Measurements from ENCODE around the gene TMEM106C.
"Not testable (repeated sequence)": the region's sequence is repeated elsewhere in the genome, so short reads cannot be mapped to it uniquely, and the experiment has no call there.

Gene TMEM106C

GRCh38 chr12:47955059-47955458, 8.3 kb upstream of the TMEM106C start:
- no peak overlapping the region for H2BK120ac ChIP-seq (ENCODE audit: low read depth, low read length)
- H2BK15ac ChIP-seq (ENCODE audit: low read length): no peak overlapping the region
- H3K27me3 ChIP-seq (ENCODE audit: control insufficient read depth in 3 of 3, insufficient read depth in 3 of 3, low read depth in 1 of 3, low read length in 3 of 3): peaks cover 0 to 27% (median 0%) of the 10 kb centered on the region in 3 experiments
- no peak overlapping the region for H4K8ac ChIP-seq (ENCODE audit: low read depth, low read length)
- no peak overlapping the region for H3K23ac ChIP-seq (ENCODE audit: low read depth, low read length, poor library complexity)
- no CpG with 5 or more reads among the region's 3 CpGs for WGBS, 2 donors (ENCODE audit: extremely low coverage in 2 of 2, insufficient read length in 2 of 2, insufficient replicate concordance in 1 of 2)
- peaks cover 0 to 3% of the 10 kb centered on the region in 2 donors for H3K4me1 ChIP-seq (ENCODE audit: control insufficient read depth in 2 of 2, insufficient read depth in 1 of 2, low read depth in 1 of 2, low read length in 2 of 2)
- no peak overlapping the region for H3K4me2 ChIP-seq (ENCODE audit: insufficient read depth, low read length, poor library complexity, severe bottlenecking)
- no peaks in the 10 kb centered on the region for H3K79me1 ChIP-seq (ENCODE audit: low read depth, low read length)
- no peak overlapping the region for H2BK12ac ChIP-seq (ENCODE audit: low read length)
- H3K9me3 ChIP-seq (replicated peaks in 1 of 2; ENCODE audit: control insufficient read depth in 2 of 2, insufficient read depth in 1 of 2, low read depth in 1 of 2, low read length in 2 of 2): peaks cover 4 to 7% of the 10 kb centered on the region in 2 donors
- no peak overlapping the region for H3K4me3 ChIP-seq (ENCODE audit: low read length in 2 of 2)
- no peak overlapping the region for H2BK5ac ChIP-seq (ENCODE audit: low read length)
- H3K36me3 ChIP-seq (replicated peaks in 1 of 2; ENCODE audit: control insufficient read depth in 2 of 2, insufficient read depth in 2 of 2, low read length in 2 of 2): no peaks in the 10 kb centered on the region
- H4K91ac ChIP-seq (ENCODE audit: low read depth, low read length, poor library complexity): no peak overlapping the region
- no peak overlapping the region for H3K18ac ChIP-seq (ENCODE audit: low read length)
- no peak overlapping the region for H3K4ac ChIP-seq (ENCODE audit: low read length)
- H2AFZ ChIP-seq (ENCODE audit: low read length): no peak overlapping the region
- no peak overlapping the region for H2AK5ac ChIP-seq (ENCODE audit: low read depth, low read length)
- H3K27ac ChIP-seq (replicated peaks; ENCODE audit: low read length): no peak overlapping the region
- H3K9ac ChIP-seq (ENCODE audit: low read depth, low read length, poor library complexity): no peak overlapping the region
- H3K14ac ChIP-seq (ENCODE audit: low read length): no peak overlapping the region
- no peak for DNase-seq (ENCODE audit: low spot score)

DNA sequence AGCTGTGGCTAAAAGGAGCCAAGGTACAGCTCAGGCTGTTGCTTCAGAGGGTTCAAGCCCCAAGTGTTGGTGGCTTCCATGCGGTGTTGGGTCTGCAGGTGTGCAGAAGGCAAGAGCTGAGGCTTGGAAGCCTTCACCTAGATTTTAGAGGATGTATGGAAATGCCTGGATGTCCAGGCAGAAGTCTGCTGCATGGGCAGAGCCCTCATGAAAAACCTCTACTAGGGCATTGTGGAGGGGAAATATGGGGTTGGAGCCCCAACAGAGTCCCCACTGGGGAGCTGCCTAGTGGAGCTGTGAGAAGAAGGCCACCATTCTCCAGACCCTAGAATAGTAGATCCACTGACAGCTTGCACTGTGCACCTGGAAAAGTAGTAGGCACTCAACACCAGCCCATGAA, 5.7 kb upstream of the TMEM106C start:
- not testable (repeated sequence) for H3K4me1 ChIP-seq (ENCODE audit: control insufficient read depth in 2 of 2, insufficient read depth in 1 of 2, low read depth in 1 of 2, low read length in 2 of 2); H2AFZ ChIP-seq (ENCODE audit: low read length); H2BK120ac ChIP-seq (ENCODE audit: low read depth, low read length); H3K9ac ChIP-seq (ENCODE audit: low read depth, low read length, poor library complexity); H3K27ac ChIP-seq (replicated peaks; ENCODE audit: low read length); H3K4me3 ChIP-seq (ENCODE audit: low read length in 2 of 2); DNase-seq (ENCODE audit: low spot score); H3K36me3 ChIP-seq (replicated peaks in 1 of 2; ENCODE audit: control insufficient read depth in 2 of 2, insufficient read depth in 2 of 2, low read length in 2 of 2); H3K4ac ChIP-seq (ENCODE audit: low read length); H4K91ac ChIP-seq (ENCODE audit: low read depth, low read length, poor library complexity); H3K9me3 ChIP-seq (replicated peaks in 1 of 2; ENCODE audit: control insufficient read depth in 2 of 2, insufficient read depth in 1 of 2, low read depth in 1 of 2, low read length in 2 of 2); H2BK5ac ChIP-seq (ENCODE audit: low read length); H3K18ac ChIP-seq (ENCODE audit: low read length); H2AK5ac ChIP-seq (ENCODE audit: low read depth, low read length); H3K4me2 ChIP-seq (ENCODE audit: insufficient read depth, low read length, poor library complexity, severe bottlenecking); H3K14ac ChIP-seq (ENCODE audit: low read length); H2BK15ac ChIP-seq (ENCODE audit: low read length); H4K8ac ChIP-seq (ENCODE audit: low read depth, low read length); H2BK12ac ChIP-seq (ENCODE audit: low read length); H3K23ac ChIP-seq (ENCODE audit: low read depth, low read length, poor library complexity); H3K79me1 ChIP-seq (ENCODE audit: low read depth, low read length)
- no CpG with 5 or more reads among the region's 1 CpG for WGBS, 2 donors (ENCODE audit: extremely low coverage in 2 of 2, insufficient read length in 2 of 2, insufficient replicate concordance in 1 of 2)
- peaks cover 0 to 30% (median 3%) of the 10 kb centered on the region in 3 experiments for H3K27me3 ChIP-seq (ENCODE audit: control insufficient read depth in 3 of 3, insufficient read depth in 3 of 3, low read depth in 1 of 3, low read length in 3 of 3)

DNA sequence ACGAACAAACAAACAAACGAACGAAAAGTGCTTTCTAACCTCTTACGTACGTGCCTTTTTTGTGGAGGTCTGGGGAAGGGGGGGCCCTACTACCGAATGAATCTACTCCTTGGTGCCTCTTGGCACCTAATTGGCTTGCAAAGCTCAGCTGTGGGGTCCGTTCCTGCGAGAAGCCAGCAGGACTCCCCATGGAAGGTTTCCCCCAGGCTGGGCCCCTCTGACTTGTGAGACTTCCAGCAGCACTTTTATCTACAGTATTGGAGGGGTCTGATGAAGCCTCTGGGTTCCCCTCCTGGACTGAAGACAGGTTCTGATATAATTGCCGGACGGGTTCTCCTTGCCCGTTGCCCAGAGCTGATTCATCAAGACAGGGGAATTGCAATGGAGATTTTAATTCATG, 1.2 kb upstream of the TMEM106C start:
- Histone ChIP-seq H2AFZ (ENCODE audit: low read length) (peak overlapping the region; percentile 99), H3K36me3 (replicated peaks in 1 of 2; ENCODE audit: control insufficient read depth in 2 of 2, insufficient read depth in 2 of 2, low read length in 2 of 2) (peaks cover 9 to 29% of the 10 kb centered on the region in 2 donors), H2BK120ac (ENCODE audit: low read depth, low read length) (no peak overlapping the region), H2BK5ac (ENCODE audit: low read length) (no peak overlapping the region), H3K4me2 (ENCODE audit: insufficient read depth, low read length, poor library complexity, severe bottlenecking) (no peak overlapping the region), H3K4me1 (ENCODE audit: control insufficient read depth in 2 of 2, insufficient read depth in 1 of 2, low read depth in 1 of 2, low read length in 2 of 2) (peaks cover 3% of the 10 kb centered on the region in 2 donors), H4K8ac (ENCODE audit: low read depth, low read length) (no peak overlapping the region), H3K27me3 (ENCODE audit: control insufficient read depth in 3 of 3, insufficient read depth in 3 of 3, low read depth in 1 of 3, low read length in 3 of 3) (peaks cover 0 to 9% (median 8%) of the 10 kb centered on the region in 3 experiments), H2AK5ac (ENCODE audit: low read depth, low read length) (no peak overlapping the region), H3K4me3 (ENCODE audit: low read length in 2 of 2) (no peak overlapping the region), H4K91ac (ENCODE audit: low read depth, low read length, poor library complexity) (no peak overlapping the region), H3K14ac (ENCODE audit: low read length) (no peak overlapping the region), H3K79me1 (ENCODE audit: low read depth, low read length) (peaks cover 3% of the 10 kb centered on the region), H3K18ac (ENCODE audit: low read length) (no peak overlapping the region), H3K27ac (replicated peaks; ENCODE audit: low read length) (no peak overlapping the region), H2BK15ac (ENCODE audit: low read length) (no peak overlapping the region), H3K9ac (ENCODE audit: low read depth, low read length, poor library complexity) (no peak overlapping the region), H3K23ac (ENCODE audit: low read depth, low read length, poor library complexity) (no peak overlapping the region), H3K9me3 (replicated peaks in 1 of 2; ENCODE audit: control insufficient read depth in 2 of 2, insufficient read depth in 1 of 2, low read depth in 1 of 2, low read length in 2 of 2) (peaks cover 4 to 8% of the 10 kb centered on the region in 2 donors), H2BK12ac (ENCODE audit: low read length) (no peak overlapping the region), H3K4ac (ENCODE audit: low read length) (no peak overlapping the region)
- DNase-seq (ENCODE audit: low spot score): no peak
- no CpG with 5 or more reads among the region's 11 CpGs for WGBS, 2 donors (ENCODE audit: extremely low coverage in 2 of 2, insufficient read length in 2 of 2, insufficient replicate concordance in 1 of 2)

- Histone ChIP-seq H3K23ac (ENCODE audit: low read depth, low read length, poor library complexity) (peak overlapping the region; percentile 68), H2AFZ (ENCODE audit: low read length) (peak overlapping the region; percentile 99), H2BK15ac (ENCODE audit: low read length) (no peak overlapping the region), H3K4me2 (ENCODE audit: insufficient read depth, low read length, poor library complexity, severe bottlenecking) (peak overlapping the region; percentile 95), H3K36me3 (replicated peaks in 1 of 2; ENCODE audit: control insufficient read depth in 2 of 2, insufficient read depth in 2 of 2, low read length in 2 of 2) (peaks cover 9 to 48% of the 10 kb centered on the region in 2 donors), H3K79me1 (ENCODE audit: low read depth, low read length) (peaks cover 3% of the 10 kb centered on the region), H2BK12ac (ENCODE audit: low read length) (no peak overlapping the region), H4K91ac (ENCODE audit: low read depth, low read length, poor library complexity) (no peak overlapping the region), H2BK5ac (ENCODE audit: low read length) (no peak overlapping the region), H3K27me3 (ENCODE audit: control insufficient read depth in 3 of 3, insufficient read depth in 3 of 3, low read depth in 1 of 3, low read length in 3 of 3) (peaks cover 0 to 9% (median 8%) of the 10 kb centered on the region in 3 experiments), H3K4ac (ENCODE audit: low read length) (no peak overlapping the region), H4K8ac (ENCODE audit: low read depth, low read length) (no peak overlapping the region), H3K18ac (ENCODE audit: low read length) (peak overlapping the region; percentile 48), H2AK5ac (ENCODE audit: low read depth, low read length) (peak overlapping the region; percentile 64), H3K27ac (replicated peaks; ENCODE audit: low read length) (no peak overlapping the region), H2BK120ac (ENCODE audit: low read depth, low read length) (no peak overlapping the region), H3K9me3 (replicated peaks in 1 of 2; ENCODE audit: control insufficient read depth in 2 of 2, insufficient read depth in 1 of 2, low read depth in 1 of 2, low read length in 2 of 2) (peaks cover 2 to 4% of the 10 kb centered on the region in 2 donors), H3K9ac (ENCODE audit: low read depth, low read length, poor library complexity) (peak overlapping the region; percentile 74), H3K4me1 (ENCODE audit: control insufficient read depth in 2 of 2, insufficient read depth in 1 of 2, low read depth in 1 of 2, low read length in 2 of 2) (peaks cover 3% of the 10 kb centered on the region in 2 donors), H3K14ac (ENCODE audit: low read length) (peak overlapping the region; percentile 21), H3K4me3 (ENCODE audit: low read length in 2 of 2) (peak overlapping the region; percentile 86 to 91)
- DNase-seq (ENCODE audit: low spot score): no peak
- no CpG with 5 or more reads among the region's 18 CpGs for WGBS, 2 donors (ENCODE audit: extremely low coverage in 2 of 2, insufficient read length in 2 of 2, insufficient replicate concordance in 1 of 2)
Measured at GRCh38 chr12:47964106-47964728, 821 bp downstream of the TMEM106C start.

Data from neuronal stem cell (in vitro differentiated cells).